GM19240 (cell line): ENCODE results near the gene LHPP.
"Not testable (repeated sequence)": the region's sequence is repeated elsewhere in the genome, so short reads cannot be mapped to it uniquely, and the experiment has no call there.

Experiments
- DNase-seq: peaks from one replicate; pipeline ENCODE4 v3.0.0; 2011; ENCODE audit warnings: low spot score; ENCODE audit not compliant: insufficient read length

Gene LHPP, protein sequence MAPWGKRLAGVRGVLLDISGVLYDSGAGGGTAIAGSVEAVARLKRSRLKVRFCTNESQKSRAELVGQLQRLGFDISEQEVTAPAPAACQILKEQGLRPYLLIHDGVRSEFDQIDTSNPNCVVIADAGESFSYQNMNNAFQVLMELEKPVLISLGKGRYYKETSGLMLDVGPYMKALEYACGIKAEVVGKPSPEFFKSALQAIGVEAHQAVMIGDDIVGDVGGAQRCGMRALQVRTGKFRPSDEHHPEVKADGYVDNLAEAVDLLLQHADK

DNA sequence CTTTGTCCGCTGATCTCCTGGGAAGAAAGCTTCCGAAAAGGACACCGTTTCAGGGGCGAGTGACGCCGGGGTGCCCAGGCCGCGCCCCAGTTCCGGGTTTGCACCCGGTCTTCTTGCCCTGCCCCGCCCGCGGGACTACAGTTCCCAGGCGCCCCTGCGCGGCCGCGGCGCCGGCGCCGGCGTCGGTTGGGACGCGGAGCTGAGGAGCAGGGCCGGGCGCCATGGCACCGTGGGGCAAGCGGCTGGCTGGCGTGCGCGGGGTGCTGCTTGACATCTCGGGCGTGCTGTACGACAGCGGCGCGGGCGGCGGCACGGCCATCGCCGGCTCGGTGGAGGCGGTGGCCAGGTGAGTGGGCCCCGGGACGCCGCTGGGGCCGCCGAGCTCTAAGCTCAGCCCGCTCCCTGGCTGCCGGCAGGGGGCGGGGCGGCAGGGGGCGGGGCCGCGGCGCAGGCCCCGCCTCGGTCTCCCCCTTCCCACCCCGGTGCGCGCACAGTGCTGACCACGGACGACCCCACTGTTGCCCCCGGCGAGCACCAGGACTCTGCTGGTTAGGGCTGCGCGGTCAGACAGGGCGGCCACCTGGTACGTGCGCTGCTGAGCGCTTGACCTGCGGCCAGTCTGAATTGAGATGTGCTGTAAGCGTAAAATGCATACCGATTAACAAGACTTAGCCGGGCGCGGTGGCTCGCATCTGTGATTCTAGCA lies at the start of gene LHPP:
Gene LHPP (plus strand): TSS at position 182 of the 706 bp plus-strand sequence. CDS start 40 bp downstream, at position 222.
- DNase-seq = peak; percentile 96

DNA sequence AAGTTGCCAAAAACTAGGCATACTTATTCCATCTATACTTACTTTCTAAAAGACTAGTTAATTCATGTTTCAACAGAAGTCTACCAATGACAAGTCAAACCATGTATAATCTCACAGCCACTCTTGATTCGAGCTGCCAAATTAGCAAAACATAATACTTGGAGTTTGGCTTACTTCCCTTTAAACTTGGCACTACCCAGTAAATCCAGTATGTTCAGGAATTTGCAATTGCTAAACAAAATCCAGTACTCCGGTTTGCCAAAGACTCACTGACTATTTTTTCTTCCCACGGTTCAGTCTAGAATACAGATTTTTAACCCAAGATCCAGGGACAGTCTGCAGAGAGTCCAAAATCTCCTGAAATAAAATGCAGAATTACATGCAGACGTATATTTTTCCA lies 47.5 kb upstream of the LHPP start:
- DNase-seq = no peak

DNA sequence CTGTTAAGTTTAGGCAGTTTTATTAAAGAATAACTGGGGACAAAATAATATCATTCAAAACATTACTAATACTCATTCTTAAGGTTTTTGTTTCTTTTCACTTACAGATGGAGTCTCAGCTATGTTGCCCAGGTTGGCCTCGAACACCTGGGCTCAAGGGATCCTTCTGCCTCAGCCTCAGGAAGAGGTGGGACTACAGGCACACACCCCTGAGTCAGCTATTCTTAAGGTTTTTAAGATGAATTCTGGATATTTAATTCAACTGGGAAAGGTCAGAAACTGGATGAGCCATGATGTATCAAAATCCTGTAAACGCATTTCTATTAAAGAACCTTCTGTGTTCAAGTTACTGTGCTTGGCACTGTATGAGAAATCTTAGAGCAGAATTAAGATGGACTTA lies 46.4 kb upstream of the LHPP start:
- no peak for DNase-seq

DNA sequence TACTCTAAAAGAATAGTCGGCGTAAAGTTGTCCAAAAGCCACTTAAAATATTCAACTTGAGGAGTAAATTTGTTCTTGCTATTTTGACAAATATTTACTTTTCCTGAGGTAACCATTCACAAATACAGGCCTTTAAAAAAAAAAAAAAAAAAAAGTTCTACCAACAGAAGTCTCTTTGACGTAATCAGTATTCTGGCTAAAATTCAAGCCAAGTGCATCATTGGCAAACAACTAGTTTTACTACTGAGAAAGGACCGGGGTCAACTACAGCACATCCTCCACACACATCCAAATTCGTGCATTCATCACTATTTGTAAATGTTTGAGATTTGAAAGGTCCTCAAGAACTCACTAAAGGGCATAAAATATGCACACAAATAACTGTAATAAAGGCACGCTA lies 44.9 kb upstream of the LHPP start:
- DNase-seq = no peak

DNA sequence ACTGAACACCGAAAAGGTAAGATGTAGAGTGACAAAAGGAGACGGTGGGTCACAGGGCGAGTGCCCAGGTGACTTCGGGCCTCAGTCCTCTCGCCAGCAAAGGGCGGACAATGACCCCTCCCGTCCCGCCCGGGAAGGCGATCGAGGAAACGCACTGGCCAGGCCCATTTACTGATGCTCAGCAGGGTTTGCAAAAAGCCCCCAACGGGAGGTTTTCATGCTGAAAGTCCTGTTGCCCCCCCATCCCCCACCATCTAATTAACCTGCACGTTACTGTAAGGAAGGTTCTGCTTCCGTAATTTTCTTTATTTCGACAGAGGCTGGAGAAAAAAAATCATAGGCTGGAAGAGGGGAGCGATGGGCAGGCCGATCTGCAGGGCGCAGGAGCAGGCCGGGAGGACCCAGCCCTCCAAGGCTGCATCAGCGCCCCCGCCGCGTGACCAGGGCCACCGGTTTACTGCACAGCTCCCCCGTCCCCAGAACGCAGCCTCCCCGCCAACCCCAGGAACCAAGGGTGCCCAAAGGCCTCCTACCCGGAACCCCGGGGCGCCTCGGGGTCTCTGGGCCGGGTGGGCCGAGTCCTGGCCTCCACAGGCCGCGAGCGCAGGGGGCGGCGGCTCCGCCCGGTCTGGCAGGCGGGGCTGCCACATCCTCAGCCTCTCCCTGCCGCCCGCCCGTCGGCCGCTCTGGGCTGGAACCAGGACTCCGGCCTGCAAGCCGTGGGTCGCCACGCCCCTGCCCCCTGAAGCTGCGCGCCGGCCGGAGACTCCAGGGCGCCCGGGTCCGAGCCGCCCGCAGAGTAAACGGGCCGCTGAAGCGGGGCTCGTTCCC lies 43.5 kb upstream of the LHPP start:
- DNase-seq = no peak

DNA sequence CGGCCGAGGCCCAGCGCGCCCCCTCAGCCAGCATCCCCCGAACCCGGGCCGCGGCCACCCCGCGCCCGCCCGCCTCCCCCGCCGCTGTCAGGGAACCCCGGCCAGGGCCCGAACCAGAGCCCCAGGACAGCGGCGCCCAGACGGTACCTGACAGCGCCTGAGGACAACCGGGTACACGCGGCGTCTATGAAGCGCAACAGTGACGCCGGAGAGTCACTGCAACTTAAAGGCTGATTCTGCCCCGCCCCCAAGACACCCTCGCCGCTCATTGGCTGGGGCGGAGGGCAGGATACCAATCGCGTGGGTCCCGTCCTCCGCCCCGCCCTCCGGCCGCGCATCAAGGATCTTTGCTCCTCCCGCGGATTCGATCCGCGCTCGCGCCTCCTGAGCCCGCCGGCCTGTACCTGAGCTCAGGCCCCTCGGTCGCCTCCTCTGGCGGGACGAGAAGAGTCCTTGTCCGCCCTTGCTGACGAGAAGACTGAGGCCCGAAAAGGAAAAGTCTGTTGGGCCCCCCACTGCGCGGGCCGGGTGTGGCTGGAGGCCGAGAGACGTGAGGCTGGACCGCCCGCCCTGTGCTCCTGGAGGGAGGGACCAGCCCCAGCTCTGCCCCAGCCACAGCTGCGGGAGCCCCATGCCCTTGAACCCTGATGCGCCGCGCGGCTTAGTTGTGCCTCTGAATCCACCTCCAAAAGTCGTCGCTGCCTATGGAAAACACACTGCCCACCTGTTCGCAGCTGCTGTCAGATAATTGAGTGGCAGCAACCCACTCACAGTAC lies 42.7 kb upstream of the LHPP start, which contains the start of gene OAT:
Gene OAT (minus strand): TSS at position 198 of the 776 bp plus-strand sequence. CDS start 6,752 bp downstream, outside the sequence.
- DNase-seq = peak; percentile 84

DNA sequence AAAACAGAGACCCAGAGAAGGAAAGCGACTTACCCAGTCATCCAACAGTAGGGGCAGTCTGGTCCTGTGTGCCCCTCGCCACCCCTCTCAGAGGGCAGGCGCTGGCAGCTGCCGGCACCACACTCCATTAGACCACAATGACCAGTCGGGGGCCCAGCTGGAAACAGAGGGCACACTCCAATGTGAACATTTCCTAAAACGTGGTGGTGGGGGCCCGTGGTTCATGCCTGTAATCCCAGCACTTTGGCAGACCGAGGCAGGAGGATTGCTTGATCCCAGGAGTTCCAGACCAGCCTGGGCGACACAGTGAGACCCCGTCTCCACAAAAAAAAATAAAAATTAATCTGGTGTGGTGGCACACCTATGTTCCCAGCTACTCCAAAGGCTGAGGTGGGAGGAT lies 42.0 kb upstream of the LHPP start:
- DNase-seq = no peak

DNA sequence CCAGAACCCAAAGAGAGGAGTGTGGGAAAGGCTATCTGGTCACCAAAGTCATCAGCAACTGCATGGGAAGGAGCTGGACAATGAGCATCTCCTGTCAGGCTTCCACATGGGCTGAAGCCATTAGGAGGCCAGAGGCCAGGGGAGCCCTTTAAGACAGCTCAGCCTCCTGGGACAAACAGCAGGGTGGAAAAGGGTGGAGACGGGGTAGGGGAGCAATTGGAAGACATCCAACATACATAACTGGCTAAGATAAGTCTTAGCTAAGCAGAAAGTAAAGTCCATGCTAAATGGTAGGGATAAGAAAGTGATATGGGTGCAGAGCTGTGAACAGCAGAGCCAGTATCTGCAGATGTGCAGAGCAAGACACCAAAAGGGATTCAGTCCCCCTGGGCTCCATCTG lies 41.4 kb upstream of the LHPP start:
- DNase-seq = no peak

DNA sequence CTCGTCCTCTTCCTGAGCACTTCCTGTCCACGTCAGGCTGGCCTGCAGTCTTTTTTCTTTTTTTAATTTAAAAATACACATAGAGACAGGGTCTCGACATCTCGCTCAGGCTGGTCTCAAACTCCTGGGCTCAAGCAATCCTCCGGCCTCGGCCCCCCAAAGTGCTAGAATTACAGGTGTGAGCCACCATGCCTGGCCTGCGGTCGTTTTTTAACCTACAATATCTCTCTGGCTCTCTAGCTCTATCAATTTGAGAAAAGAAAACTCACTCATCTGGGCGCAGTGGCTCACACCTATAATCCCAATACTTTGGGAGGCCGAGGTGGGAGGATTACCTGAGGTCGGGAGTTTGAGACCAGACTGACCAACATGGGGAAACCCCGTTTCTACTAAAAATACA lies 38.9 kb upstream of the LHPP start:
- no peak for DNase-seq

DNA sequence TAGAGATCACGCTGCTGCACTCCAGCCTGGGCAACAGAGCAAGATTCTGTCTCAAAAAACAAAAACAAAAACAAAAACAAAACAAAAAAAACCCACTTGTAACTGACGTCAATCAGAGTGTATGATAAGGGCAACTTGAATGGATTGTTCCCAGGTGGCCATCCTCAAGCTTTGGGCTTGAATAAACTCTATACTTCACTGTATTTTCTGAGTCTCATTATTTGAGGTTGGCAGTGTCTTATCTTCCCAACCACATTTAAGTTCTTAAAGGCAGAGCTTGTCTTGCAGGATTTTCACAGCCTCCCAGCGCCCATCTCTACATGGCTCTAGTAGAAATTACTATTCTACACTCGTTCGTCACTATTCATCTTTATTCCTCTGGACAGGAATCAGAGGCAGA lies 37.8 kb upstream of the LHPP start:
- DNase-seq = no peak

DNA sequence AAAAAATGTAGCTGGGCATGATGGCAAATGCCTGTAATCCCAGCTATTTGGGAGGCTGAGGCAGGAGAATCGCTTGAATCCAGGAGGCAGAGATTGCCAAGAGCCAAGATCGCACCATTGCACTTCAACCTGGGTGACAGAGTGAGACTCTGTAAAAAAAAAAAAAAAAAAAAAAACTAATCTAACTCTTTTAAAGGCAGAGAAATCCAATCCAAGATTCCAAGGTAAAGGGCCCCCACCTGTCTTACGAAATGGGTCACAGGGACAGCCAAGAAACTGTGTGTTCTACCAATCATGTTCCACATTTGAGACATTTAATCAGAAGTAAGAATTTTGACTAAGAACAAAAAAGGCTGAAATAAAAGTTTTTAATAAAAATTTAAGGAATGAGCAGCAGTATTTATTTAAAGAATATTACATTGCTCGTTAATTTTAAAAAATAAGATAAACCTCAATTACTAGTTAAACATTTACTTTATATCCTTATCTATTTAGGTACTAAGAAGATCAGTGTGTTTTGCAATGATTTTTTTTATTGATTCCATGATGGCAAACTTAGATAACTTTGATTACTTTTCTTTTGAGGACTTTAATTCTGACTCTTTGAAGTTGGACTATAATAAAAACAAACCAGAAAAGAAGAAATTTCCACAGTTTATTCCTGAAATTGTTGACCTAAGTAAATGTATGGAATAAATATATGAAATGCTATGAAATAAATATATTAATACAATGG lies 36.2 kb upstream of the LHPP start:
- DNase-seq = no peak

DNA sequence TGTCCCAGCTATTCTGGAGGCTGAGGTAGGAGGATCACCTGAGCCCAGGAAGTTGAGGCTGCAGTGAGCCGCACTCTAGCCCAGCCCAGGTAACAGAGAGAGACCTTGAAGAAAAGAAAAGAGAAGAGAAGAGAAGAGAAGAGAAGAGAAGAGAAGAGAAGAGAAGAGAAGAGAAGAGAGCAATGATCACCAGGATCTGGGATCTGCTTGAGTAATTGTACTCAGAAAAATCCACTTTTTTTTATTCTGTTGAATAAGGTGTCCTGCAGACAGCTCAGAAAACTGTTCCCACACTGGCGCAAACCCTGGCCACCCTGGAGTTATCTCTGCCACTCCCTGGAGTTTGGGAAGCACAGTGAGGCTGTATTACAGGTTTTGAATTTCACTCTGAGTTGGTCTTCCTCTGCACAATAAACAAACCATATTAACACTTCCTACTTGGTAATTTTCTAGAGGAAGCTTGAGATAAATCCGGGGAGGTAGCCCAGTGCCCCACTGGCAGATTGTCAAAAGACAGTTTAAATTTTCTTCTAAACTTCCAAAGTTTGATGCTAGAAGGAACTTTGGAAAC lies 33.3 kb upstream of the LHPP start:
- DNase-seq = no peak

DNA sequence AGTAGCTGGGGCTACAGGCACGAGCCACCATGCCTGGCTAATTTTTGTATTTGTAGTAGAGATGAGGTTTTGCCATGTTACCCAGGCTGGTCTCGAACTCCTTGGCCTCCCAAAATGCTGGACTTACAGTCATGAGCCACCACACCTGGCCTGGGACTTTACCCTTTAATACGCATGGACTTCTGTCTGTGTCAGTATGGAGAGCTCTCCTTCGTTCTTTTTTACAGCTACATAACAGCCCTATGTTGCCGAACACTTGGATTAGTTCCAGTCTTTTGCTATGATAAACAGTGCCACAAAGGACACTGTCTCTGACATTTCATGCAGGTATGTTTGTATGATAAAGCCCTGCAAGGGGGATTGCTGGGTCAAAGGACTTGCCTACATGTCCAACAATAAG lies 32.0 kb upstream of the LHPP start:
- no peak for DNase-seq

DNA sequence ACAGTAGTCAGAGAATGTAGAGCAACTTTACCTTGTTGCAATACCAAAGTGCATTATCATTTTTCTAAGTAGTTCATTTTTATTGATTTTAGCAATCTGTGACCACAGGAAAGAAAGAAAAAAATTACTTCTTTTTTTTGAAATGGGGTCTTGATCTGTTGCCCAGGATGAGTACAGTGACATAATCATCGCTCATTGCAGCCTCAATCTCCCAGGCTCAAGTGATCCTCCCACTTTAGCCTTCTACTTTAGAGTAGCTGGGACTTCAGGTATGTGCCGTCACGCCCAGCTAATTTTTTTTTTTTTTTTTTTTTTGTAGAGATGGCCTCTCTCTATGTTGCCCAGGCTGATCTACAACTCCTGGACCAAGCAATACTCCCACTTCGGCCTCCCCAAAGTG lies 31.5 kb upstream of the LHPP start:
- no peak for DNase-seq

DNA sequence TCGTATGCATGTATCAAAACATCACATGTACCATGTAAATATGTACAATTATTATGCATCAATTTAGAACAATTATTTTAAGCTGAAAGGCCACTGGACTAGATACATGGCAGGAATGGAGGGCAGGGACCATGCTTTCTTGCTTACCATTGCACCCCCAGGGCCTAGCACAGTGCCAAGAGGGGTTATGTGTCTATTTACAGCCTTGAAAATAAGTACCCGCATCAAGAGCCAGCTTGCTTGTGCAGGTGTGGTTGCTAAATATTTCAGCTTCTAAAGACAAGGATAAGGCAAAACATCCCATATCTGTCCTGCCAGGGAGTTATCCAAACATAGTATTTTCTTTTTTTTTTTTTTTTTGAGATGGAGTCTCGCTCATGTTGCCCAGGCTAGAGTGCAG lies 28.2 kb upstream of the LHPP start:
- DNase-seq = no peak

DNA sequence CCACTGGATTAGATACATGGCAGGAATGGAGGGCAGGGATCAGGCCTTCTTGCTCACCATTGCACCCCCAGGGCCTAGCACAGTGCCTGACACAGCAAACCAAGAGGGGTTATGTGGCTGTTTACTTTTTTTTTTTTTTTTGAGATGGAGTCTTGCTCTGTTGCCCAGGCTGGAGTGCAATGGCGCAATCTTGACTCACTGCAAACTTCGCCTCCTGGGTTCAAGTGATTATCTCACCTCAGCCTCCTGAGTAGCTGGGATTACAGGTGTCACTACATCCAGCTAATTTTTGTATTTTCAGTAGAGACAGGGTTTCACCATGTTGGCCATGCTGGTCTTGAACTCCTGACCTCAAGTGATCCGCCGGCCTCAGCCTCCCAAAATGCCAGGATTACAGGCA lies 25.9 kb upstream of the LHPP start:
- not testable (repeated sequence) for DNase-seq

DNA sequence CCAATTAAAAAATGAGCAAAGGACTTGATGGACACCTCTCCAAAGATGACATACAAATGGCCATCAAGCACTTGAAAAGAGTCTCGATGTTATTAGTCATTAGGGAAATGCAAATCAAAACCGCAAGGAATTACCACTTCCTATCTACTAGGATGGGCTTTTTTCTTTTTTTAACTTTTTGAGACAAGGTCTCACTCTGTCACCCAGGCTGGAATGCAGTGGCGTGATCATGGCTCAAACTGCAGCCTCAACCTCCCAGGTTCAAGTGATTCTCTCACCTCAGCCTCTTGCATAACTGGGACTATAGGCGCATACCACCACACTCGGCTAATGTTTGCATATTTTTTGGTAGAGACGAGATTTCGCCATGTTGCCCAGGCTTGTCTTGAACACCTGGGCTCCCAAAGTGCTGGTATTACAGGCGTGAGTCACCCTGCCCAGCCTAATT lies 25.4 kb upstream of the LHPP start:
- no peak for DNase-seq

DNA sequence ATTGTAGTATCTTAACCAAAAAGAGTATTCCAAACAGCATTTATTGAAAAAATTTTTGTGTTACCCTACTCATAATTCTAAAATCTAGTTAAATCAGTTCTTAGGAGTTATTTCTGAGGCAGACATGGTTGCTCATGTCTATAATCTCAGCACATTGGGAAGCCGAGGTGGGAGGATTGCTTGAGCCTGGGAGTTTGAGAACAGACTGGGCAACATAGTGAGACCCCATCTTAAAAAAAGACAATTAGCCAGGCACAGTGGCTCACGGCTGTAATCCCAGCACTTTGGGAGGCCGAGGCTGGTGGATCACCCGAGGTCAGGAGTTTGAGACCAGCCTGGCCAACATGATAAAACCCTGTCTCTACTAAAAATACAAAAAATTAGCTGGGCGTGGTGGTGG lies 19.9 kb upstream of the LHPP start:
- not testable (repeated sequence) for DNase-seq

DNA sequence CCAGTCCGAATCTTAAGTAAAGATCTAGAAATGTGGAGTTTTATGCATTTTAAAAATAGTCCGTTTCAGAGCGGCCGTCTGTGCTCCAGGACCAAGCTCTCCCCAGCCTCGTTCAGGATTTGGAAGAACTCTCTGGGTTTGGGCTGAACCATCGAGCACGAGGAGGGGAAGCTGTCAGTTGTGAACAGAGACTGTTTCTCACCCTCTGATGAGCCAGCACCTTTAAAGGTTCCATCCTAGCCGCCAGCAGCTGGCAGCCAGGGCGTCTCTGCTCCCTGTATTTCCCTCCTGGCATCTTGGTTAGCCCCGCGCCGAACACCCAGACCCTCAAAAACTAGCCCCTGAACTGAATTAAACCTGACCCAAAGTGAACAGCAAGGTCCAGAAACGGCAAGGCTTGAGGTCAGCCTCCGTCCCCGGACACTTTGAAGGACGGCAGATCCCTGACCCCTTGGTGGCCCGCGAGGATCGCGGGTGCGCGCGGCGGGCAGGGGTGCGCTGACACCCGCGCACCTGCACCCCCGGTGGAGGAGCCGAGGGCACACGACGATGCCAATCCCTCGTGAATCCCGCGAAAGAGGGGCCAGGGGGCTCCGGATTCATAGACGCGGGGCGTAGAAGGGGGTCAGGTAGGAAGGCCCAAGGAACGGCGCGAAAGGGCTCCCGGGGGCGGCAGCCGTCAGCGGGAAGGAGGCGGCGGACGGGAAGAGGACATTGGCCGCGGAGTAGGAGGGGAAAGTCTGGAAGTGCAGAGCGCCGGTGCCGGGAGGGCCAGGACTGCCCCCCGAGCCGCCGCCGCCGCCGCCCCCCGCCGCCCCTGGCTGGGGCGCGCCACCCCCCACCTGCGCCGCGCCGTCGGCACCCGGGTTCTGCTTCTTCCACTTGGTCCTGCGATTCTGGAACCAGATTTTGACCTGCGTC lies 14.5 kb upstream of the LHPP start:
- no peak for DNase-seq
